Measurements from ENCODE around the gene CPLX1.

DNA sequence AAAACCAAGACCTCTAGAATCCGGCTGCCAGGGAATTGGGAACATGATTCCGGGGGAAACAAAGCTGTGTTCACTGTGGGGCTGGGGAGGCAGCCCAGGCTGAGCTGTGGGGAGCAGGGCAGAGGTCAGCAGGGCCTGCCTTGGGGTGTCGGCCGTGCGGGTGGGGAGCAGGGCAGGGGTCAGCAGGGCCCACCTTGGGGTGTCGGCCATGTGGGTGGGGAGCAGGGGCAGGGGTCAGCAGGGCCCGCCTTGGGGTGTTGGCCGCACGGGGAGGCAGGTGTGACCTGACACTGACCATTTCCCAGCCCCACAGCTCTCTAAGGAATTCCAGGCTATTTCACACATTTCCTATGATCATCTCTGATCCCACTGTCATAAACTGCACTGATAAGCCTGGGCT, 45.6 kb upstream of the CPLX1 start:
- TF ChIP-seq CTCF (IDR thresholded peaks at IDR 0.05) (no peak), POLR2A (IDR thresholded peaks at IDR 0.05) (no peak)

Measured in ovary (tissue), 3 donors.